Measurements from ENCODE around the gene TRO.

GRCh38 chrX:54933150-54933826 is 12.7 kb downstream of the TRO start:
- no peak for TF ChIP-seq GABPA (IDR thresholded peaks at IDR 0.05; ENCODE audit: low read depth)
- no peak for TF ChIP-seq POLR2AphosphoS5 (IDR thresholded peaks at IDR 0.05; ENCODE audit: low read length)
- no peak for TF ChIP-seq TBL1XR1 (IDR thresholded peaks at IDR 0.05; ENCODE audit: low read depth, low read length)
- TF ChIP-seq KLF5 (IDR thresholded peaks at IDR 0.05; ENCODE audit: partially characterized antibody): no peak
- no peak for TF ChIP-seq BHLHE40 (IDR thresholded peaks at IDR 0.05; ENCODE audit: borderline replicate concordance in 1 of 2, low read depth in 2 of 2, low read length in 1 of 2)
- TF ChIP-seq CTCF (IDR thresholded peaks at IDR 0.05 in 2 of 3, conservative IDR thresholded peaks at IDR 0.05 in 1 of 3; ENCODE audit: control insufficient read depth in 2 of 3, extremely low read depth in 1 of 3, insufficient read depth in 1 of 3, low read depth in 3 of 3, low read length in 3 of 3): no peak
- TF ChIP-seq SPI1 (IDR thresholded peaks at IDR 0.05; ENCODE audit: borderline replicate concordance, insufficient read depth, low read depth, low read length): no peak
- TF ChIP-seq, protein P1, sequence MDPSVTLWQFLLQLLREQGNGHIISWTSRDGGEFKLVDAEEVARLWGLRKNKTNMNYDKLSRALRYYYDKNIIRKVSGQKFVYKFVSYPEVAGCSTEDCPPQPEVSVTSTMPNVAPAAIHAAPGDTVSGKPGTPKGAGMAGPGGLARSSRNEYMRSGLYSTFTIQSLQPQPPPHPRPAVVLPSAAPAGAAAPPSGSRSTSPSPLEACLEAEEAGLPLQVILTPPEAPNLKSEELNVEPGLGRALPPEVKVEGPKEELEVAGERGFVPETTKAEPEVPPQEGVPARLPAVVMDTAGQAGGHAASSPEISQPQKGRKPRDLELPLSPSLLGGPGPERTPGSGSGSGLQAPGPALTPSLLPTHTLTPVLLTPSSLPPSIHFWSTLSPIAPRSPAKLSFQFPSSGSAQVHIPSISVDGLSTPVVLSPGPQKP (IDR thresholded peaks at IDR 0.05; ENCODE audit: low read depth, low read length): no peak
- no peak for TF ChIP-seq CHD1 (IDR thresholded peaks at IDR 0.05; ENCODE audit: low read depth, low read length)
